Ovary (tissue), 9 donors: ENCODE measurements around the gene SEMA3C. TPM values are rescaled to one million over a fixed set of nuclear protein-coding genes. Genes with fewer than 3 reads are reported as not detected.

Experiments used
- DNase-seq, 5 donors: peaks; one replicate each; pipeline ENCODE4 v3.0.0-alpha.2; 2019 to 2020
- H3K27ac ChIP-seq, 2 donors: fragments of 200-600 bp; one replicate each; pipeline versions ENCODE4 v1.5.1 to v1.8.0; 2019 to 2022
- H3K27me3 ChIP-seq: fragments of 200-600 bp; one replicate; pipeline ENCODE4 v1.8.0; 2022
- H3K36me3 ChIP-seq: fragments of 200-600 bp; sonication (generic); one replicate; pipeline ENCODE4 v1.5.1; 2019
- H3K4me1 ChIP-seq: one replicate; pipeline ENCODE4 v1.8.1; 2013; ENCODE audit warnings: mild to moderate bottlenecking, moderate library complexity; ENCODE audit not compliant: insufficient read depth
- H3K4me3 ChIP-seq: fragments of 200-600 bp; sonication (generic); one replicate; pipeline ENCODE4 v1.5.1; 2017
- H3K9me3 ChIP-seq, 2 donors: fragments of 200-600 bp in 1 of 2; sonication (generic) in 1 of 2; one replicate each; pipeline versions ENCODE4 v1.5.1 to v1.8.1; 2013 to 2019; ENCODE audit warnings: mild to moderate bottlenecking in 1 of 2, moderate library complexity in 1 of 2
- CTCF ChIP-seq, 3 donors: fragments of 450-650 bp in 2 of 3; fragments of 200-600 bp in 1 of 3; IDR thresholded peaks; one replicate each; pipeline versions ENCODE4 v1.5.1 to v1.8.0; 2016 to 2022; ENCODE audit warnings: antibody characterized with exemption in 3 of 3, mild to moderate bottlenecking in 1 of 3
- EP300 ChIP-seq: sonication (generic); formaldehyde crosslinking; IDR thresholded peaks from one replicate; pipeline ENCODE4 v1.6.1; 2017; ENCODE audit warnings: antibody characterized with exemption
- POLR2A ChIP-seq: fragments of 450-650 bp; IDR thresholded peaks from one replicate; pipeline ENCODE4 v1.6.1; 2017; ENCODE audit warnings: antibody characterized with exemption, mild to moderate bottlenecking, moderate library complexity
- WGBS, 3 donors: extraction: QIAGEN DNeasy Blood & Tissue Kit in 1 of 3; methylation state at CpG; one replicate each; pipeline versions ENCODE4 v1.1.5 to v1.1.7; 2013 to 2017; 5-methylcytosine and 5-hydroxymethylcytosine counted together
- intact Hi-C, 4 donors: fragments of 100-400 bp; cut with DNase I; formaldehyde crosslinking; loops; one replicate each; pipeline versions ENCODE4 v1.11.0 to v1.15.1; 2022 to 2023
- polyA plus RNA-seq, 2 donors: library from polyadenylated mRNA; stranded (reverse); fragments of 200-250 nt in 1 of 2; fragments of 350-450 nt in 1 of 2; fragmentation: Illumina TruSeq in 1 of 2; extraction: RNeasy Lipid Tissue Mini Kit (QIAGEN cat#74804) in 1 of 2; gene quantifications; one replicate each; pipeline ENCODE4 v1.2.3, GENCODE V29; 2013 to 2014
- total RNA-seq, 7 donors: library from RNA; depleted of rRNA in 2 of 7; stranded (reverse); fragments of >200 nt in 2 of 7; fragmentation: NEBNext Ultra II Directional in 3 of 7; extraction: Animal tissue kit (Norgen Biotek cat#: 25700) in 3 of 7; gene quantifications; one replicate each; pipeline versions ENCODE4 v1.1.0 to v1.2.4, GENCODE V29; 2016 to 2023
- donor health status: DM: no; HTN: no; CAD: no; lungs with moderate emphysema.
- donor health status: DM: no; HTN: no; CAD: no.
- donor health status: Bipolar disorder and iron deficiency.
- donor health status: DM: yes; HTN: yes; CAD: no.
- donor health status: DM: no; HTN: no; CAD: no.
- donor health status: DM: yes; HTN: yes; CAD: no.

Gene SEMA3C
- total and polyA plus RNA-seq, 9 donors = 20.1 to 91.9 (median 53.5) TPM

GRCh38 chr7:80875537-80876120, 43.2 kb downstream of the SEMA3C start:
- no peaks in the 10 kb centered on the region for H3K9me3 ChIP-seq
- DNase-seq = no peak
- TF ChIP-seq EP300 (no peak), CTCF (IDR thresholded peaks at IDR 0.05) (no peak), POLR2A (no peak)
- no peaks in the 10 kb centered on the region for H3K4me1 ChIP-seq
- no peaks in the 10 kb centered on the region for H3K36me3 ChIP-seq
- WGBS, 3 donors = 91 to 94% (median 92%) methylated on average over 9 of the region's 9 CpGs
- intact Hi-C loops = no loop called here
- no peak overlapping the region for H3K27ac ChIP-seq
- H3K27me3 ChIP-seq = no peaks in the 10 kb centered on the region
- no peak overlapping the region for H3K4me3 ChIP-seq

DNA sequence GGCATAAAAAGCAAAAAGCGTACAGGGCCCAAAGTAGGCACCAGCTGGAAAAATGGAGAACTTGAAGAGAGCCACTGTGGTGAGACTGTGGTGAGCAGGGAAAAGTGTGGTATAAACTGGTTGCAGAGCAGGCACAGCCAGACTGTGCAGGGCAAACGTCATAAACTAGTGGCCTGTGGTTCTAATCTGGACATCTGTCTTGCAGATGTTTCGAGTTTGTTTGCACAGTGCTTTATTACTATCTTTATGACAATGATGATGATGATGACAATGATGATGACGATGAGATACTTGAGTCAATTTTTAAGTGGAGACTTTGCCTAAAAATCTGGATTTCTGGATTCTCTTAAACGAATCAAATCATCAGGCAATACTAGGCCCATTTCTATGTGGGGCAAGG, 45.7 kb downstream of the SEMA3C start:
- H3K36me3 ChIP-seq = no peaks in the 10 kb centered on the region
- no peak overlapping the region for H3K27ac ChIP-seq
- DNase-seq = no peak
- TF ChIP-seq CTCF (IDR thresholded peaks at IDR 0.05) = no peak
- TF ChIP-seq EP300 = no peak
- no peak for TF ChIP-seq POLR2A
- whole genome bisulfite sequencing, 3 donors = 92 to 94% (median 94%) methylated on average over 5 of the region's 5 CpGs
- H3K27me3 ChIP-seq = no peaks in the 10 kb centered on the region
- no peaks in the 10 kb centered on the region for H3K9me3 ChIP-seq
- H3K4me1 ChIP-seq = no peaks in the 10 kb centered on the region
- H3K4me3 ChIP-seq = no peak overlapping the region
- intact Hi-C loops = no loop called here

GRCh38 chr7:80871228-80871627, 47.6 kb downstream of the SEMA3C start:
- no peaks in the 10 kb centered on the region for H3K9me3 ChIP-seq
- no peaks in the 10 kb centered on the region for H3K4me1 ChIP-seq
- H3K27me3 ChIP-seq = no peaks in the 10 kb centered on the region
- intact Hi-C loops = no loop called here
- DNase-seq = no peak
- 56 to 65% (median 57%) methylated on average over 2 of the region's 2 CpGs for WGBS, 3 donors
- TF ChIP-seq CTCF (IDR thresholded peaks at IDR 0.05) (no peak), EP300 (no peak), POLR2A (no peak)
- no peak overlapping the region for H3K4me3 ChIP-seq
- H3K36me3 ChIP-seq = no peaks in the 10 kb centered on the region
- no peak overlapping the region for H3K27ac ChIP-seq

DNA sequence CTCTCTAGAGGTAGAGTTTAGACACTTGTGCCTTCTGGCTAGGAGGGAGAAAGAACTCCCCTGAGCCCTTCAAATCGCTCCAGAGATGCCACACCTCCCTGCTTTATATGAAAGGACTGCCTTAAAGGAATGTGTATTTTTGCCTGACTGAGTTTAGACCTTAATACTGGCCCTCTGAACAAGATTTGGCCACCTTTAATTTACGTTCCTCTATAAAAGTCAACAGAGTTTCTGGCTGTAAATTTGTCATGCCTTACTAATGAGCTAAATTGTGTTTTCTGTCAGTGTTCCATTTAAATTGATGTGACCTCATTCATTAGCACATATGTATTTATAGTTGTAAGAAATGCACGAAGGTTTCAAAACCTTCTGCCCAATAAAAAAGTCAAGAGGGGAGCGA, 48.0 kb downstream of the SEMA3C start:
- H3K4me3 ChIP-seq = no peak overlapping the region
- H3K27me3 ChIP-seq = no peaks in the 10 kb centered on the region
- no peaks in the 10 kb centered on the region for H3K4me1 ChIP-seq
- DNase-seq = no peak
- no peaks in the 10 kb centered on the region for H3K36me3 ChIP-seq
- intact Hi-C loops = no loop called here
- H3K9me3 ChIP-seq = no peaks in the 10 kb centered on the region
- WGBS, 3 donors = 42 to 46% (median 45%) methylated on average over 4 of the region's 4 CpGs
- TF ChIP-seq CTCF (IDR thresholded peaks at IDR 0.05) (no peak), EP300 (no peak), POLR2A (no peak)
- H3K27ac ChIP-seq = no peak overlapping the region
